A673 (cell line): ENCODE data around the gene PRPS2. TPM values are rescaled to one million over a fixed set of nuclear protein-coding genes. Genes with fewer than 3 reads are reported as not detected.

Source experiments
- BruUV-seq: library from RNA; stranded (reverse); fragments of 400-500 nt; replicated peaks from 2 replicates; lab custom pipeline; 2021; lab: Mats Ljungman, UMichigan
- CTCF ChIA-PET: fragments of 300-600 bp; sonication (Branson Sonifier 250); formaldehyde crosslinking; loops from one replicate; lab custom pipeline; 2022; ENCODE audit warnings: antibody characterized with exemption; lab: Charles Lee
- POLR2A ChIA-PET: fragments of 300-600 bp; sonication (Branson Sonifier 250); formaldehyde crosslinking; loops from one replicate; lab custom pipeline; 2022; ENCODE audit warnings: antibody characterized with exemption; ENCODE audit not compliant: low non-redundant PET; lab: Charles Lee
- DNase-seq: peaks from one replicate; pipeline ENCODE4 v3.0.0-alpha.2; 2015; ENCODE audit warnings: low spot score
- H3K27ac ChIP-seq: fragments of 200-600 bp; sonication (generic); 2 replicates; pipeline ENCODE4 v1.5.1; 2016; ENCODE audit warnings: mixed run types, low read depth, mild to moderate bottlenecking, mixed read lengths, antibody characterized with exemption, low read length; ENCODE audit not compliant: poor library complexity, severe bottlenecking
- H3K27me3 ChIP-seq: fragments of 200-600 bp; sonication (generic); replicated peaks from 2 replicates; pipeline ENCODE4 v1.6.1; 2017; ENCODE audit warnings: mixed run types, low read depth, mild to moderate bottlenecking, mixed read lengths, antibody characterized with exemption, low read length; ENCODE audit not compliant: insufficient read depth, poor library complexity
- H3K36me3 ChIP-seq: fragments of 200-600 bp; sonication (generic); 2 replicates; pipeline ENCODE4 v1.6.1; 2016; ENCODE audit warnings: mixed run types, mild to moderate bottlenecking, mixed read lengths, antibody characterized with exemption, low read length; ENCODE audit not compliant: insufficient read depth, poor library complexity, severe bottlenecking
- H3K4me1 ChIP-seq: fragments of 200-600 bp; sonication (generic); 2 replicates; pipeline ENCODE4 v1.6.1; 2017; ENCODE audit warnings: mixed run types, mild to moderate bottlenecking, mixed read lengths, antibody characterized with exemption, low read length; ENCODE audit not compliant: insufficient read depth, poor library complexity, severe bottlenecking
- H3K4me3 ChIP-seq: fragments of 200-600 bp; sonication (generic); 2 replicates; pipeline ENCODE4 v1.5.1; 2016; ENCODE audit warnings: low read depth, mixed run types, mild to moderate bottlenecking, mixed read lengths, low read length; ENCODE audit not compliant: poor library complexity, severe bottlenecking
- H3K9me3 ChIP-seq: fragments of 200-600 bp; sonication (generic); 2 replicates; pipeline ENCODE4 v1.6.1; 2016; ENCODE audit warnings: mixed run types, low read depth, mild to moderate bottlenecking, mixed read lengths, antibody characterized with exemption, low read length; ENCODE audit not compliant: poor library complexity, severe bottlenecking
- CTCF ChIP-seq: fragments of 300-800, 200-600 bp; sonication (generic); conservative IDR thresholded peaks from 2 replicates; pipeline ENCODE4 v1.5.1; 2017; ENCODE audit warnings: low read depth, mild to moderate bottlenecking, antibody characterized with exemption, low read length, moderate library complexity, mixed read lengths
- EZH2 ChIP-seq: fragments of 200-600 bp; sonication (generic); IDR thresholded peaks from 2 replicates; pipeline ENCODE4 v1.6.1; 2017; ENCODE audit warnings: borderline replicate concordance, low read depth, mild to moderate bottlenecking, mixed read lengths, antibody characterized with exemption, low read length; ENCODE audit not compliant: poor library complexity, severe bottlenecking
- intact Hi-C: fragments of 100-400 bp; cut with micrococcal nuclease; formaldehyde crosslinking; loops from one replicate; pipeline ENCODE4 v1.10.0; 2022; ENCODE audit not compliant: unreplicated experiment
- total RNA-seq: library from RNA; stranded (reverse); gene quantifications from 2 replicates; pipeline ENCODE4 v1.2.3, GENCODE V29; 2021

PRPS2 gene
- total RNA-seq, 1 experiment from 2014 or later: 38.9 TPM

GRCh38 chrX:12866451-12867377, 75.5 kb downstream of the PRPS2 start, which contains the start of gene TLR7:
TSS of gene TLR7 (plus strand) at chrX:12867072. CDS start at chrX:12867579, 507 bp downstream.
- no peak for TF ChIP-seq CTCF
- no peak for TF ChIP-seq EZH2
- Histone ChIP-seq H3K4me3 (no peak within 1 kb of the TSS), H3K27ac (no peak within 1 kb of the TSS), H3K4me1 (no peaks in the 10 kb centered on the region), H3K36me3 (no peaks in the 10 kb centered on the region), H3K27me3 (no peaks in the 10 kb centered on the region), H3K9me3 (peaks cover 5% of the 10 kb centered on the region)
- CTCF ChIA-PET: no interaction called here
- no TSS peak for BruUV-seq
- intact Hi-C loops: no loop called here
- POLR2A ChIA-PET: no interaction called here
- DNase-seq: no peak

- no TSS peak for BruUV-seq
- CTCF ChIA-PET: no interaction called here
- TF ChIP-seq EZH2 (no peak), CTCF (no peak)
- H3K9me3 ChIP-seq: peaks cover 5% of the 10 kb centered on the region
- H3K27ac ChIP-seq: no peak overlapping the region
- no peaks in the 10 kb centered on the region for H3K36me3 ChIP-seq
- DNase-seq: peak; percentile 6
- no peak overlapping the region for H3K4me3 ChIP-seq
- POLR2A ChIA-PET: no interaction called here
- no peaks in the 10 kb centered on the region for H3K27me3 ChIP-seq
- H3K4me1 ChIP-seq: no peaks in the 10 kb centered on the region
- intact Hi-C loops: no loop called here
Observed at GRCh38 chrX:12867685-12868084, 76.5 kb downstream of the PRPS2 start.

- POLR2A ChIA-PET: no interaction called here
- BruUV-seq: no TSS peak
- no peak for DNase-seq
- CTCF ChIA-PET: no interaction called here
- H3K4me1 ChIP-seq: no peaks in the 10 kb centered on the region
- peaks cover 5% of the 10 kb centered on the region for H3K9me3 ChIP-seq
- H3K36me3 ChIP-seq: no peaks in the 10 kb centered on the region
- intact Hi-C loops: no loop called here
- no peak overlapping the region for H3K27ac ChIP-seq
- no peak for TF ChIP-seq EZH2
- no peak for TF ChIP-seq CTCF
- no peak overlapping the region for H3K4me3 ChIP-seq
- no peaks in the 10 kb centered on the region for H3K27me3 ChIP-seq
Observed at GRCh38 chrX:12868747-12869146, 77.5 kb downstream of the PRPS2 start.
